CD14-positive monocyte (primary cell): ENCODE data around the gene EFEMP2. TPM values are rescaled to one million over a fixed set of nuclear protein-coding genes. Genes with fewer than 3 reads are reported as not detected.

Experiments used
- DNase-seq, 3 donors: peaks; one replicate each; pipeline ENCODE4 v3.0.0-alpha.2; 2011 to 2022
- H2AFZ ChIP-seq: 2 replicates; pipeline ENCODE4 v1.6.0; 2012; ENCODE audit warnings: mild to moderate bottlenecking, low read depth, low read length, inconsistent platforms; ENCODE audit not compliant: insufficient read depth, poor library complexity, severe bottlenecking
- H3K27ac ChIP-seq, 2 donors: 1 replicate in 1 of 2; 2 replicates in 1 of 2; pipeline ENCODE4 v1.5.1; 2012 to 2013; ENCODE audit warnings: low read length in 2 of 2, control low read depth in 1 of 2, inconsistent platforms in 1 of 2, low read depth in 1 of 2, mild to moderate bottlenecking in 1 of 2
- H3K27me3 ChIP-seq, 2 donors: one replicate each; pipeline versions ENCODE4 v1.6.0 to v1.6.1; 2011 to 2013; ENCODE audit warnings: low read length in 2 of 2; ENCODE audit not compliant: control insufficient read depth in 2 of 2, insufficient read depth in 2 of 2
- H3K36me3 ChIP-seq, 2 donors: replicated peaks in 1 of 2; 1 replicate in 1 of 2; 2 replicates in 1 of 2; pipeline versions ENCODE4 v1.5.1 to v1.6.1; 2012 to 2013; ENCODE audit warnings: low read length in 2 of 2, control low read depth in 1 of 2, inconsistent platforms in 1 of 2, mild to moderate bottlenecking in 1 of 2; ENCODE audit not compliant: insufficient read depth in 2 of 2, control insufficient read depth in 1 of 2
- H3K4me1 ChIP-seq, 2 donors: 1 replicate in 1 of 2; 2 replicates in 1 of 2; pipeline versions ENCODE4 v1.5.1 to v1.6.1; 2012 to 2013; ENCODE audit warnings: low read length in 2 of 2, control low read depth in 1 of 2, inconsistent platforms in 1 of 2, mild to moderate bottlenecking in 1 of 2, moderate library complexity in 1 of 2; ENCODE audit not compliant: insufficient read depth in 2 of 2, control insufficient read depth in 1 of 2
- H3K4me2 ChIP-seq: replicated peaks from 2 replicates; pipeline ENCODE3; 2012; ENCODE audit warnings: low read length, moderate library complexity, mild to moderate bottlenecking; ENCODE audit not compliant: poor library complexity, severe bottlenecking; ENCODE audit errors: extremely low read depth
- H3K4me3 ChIP-seq, 3 experiments: fragments of 200-600 bp in 1 of 3; sonication (generic) in 1 of 3; replicated peaks in 1 of 3; 1 replicate in 2 of 3; 2 replicates in 1 of 3; pipeline ENCODE4 v1.5.1; 2011 to 2013; ENCODE audit warnings: low read length in 3 of 3, mild to moderate bottlenecking in 3 of 3, control low read depth in 2 of 3, low read depth in 2 of 3, inconsistent platforms in 1 of 3, moderate library complexity in 1 of 3
- H3K79me2 ChIP-seq: 2 replicates; pipeline ENCODE4 v1.6.0; 2012; ENCODE audit warnings: mild to moderate bottlenecking, control low read depth, inconsistent platforms, low read length, moderate library complexity; ENCODE audit not compliant: insufficient read depth
- H3K9ac ChIP-seq: 2 replicates; pipeline ENCODE4 v1.6.0; 2017; ENCODE audit warnings: low read length, mild to moderate bottlenecking; ENCODE audit not compliant: insufficient read depth, poor library complexity, severe bottlenecking
- H3K9me3 ChIP-seq, 2 donors: replicated peaks in 1 of 2; 1 replicate in 1 of 2; 2 replicates in 1 of 2; pipeline versions ENCODE4 v1.5.1 to v1.6.1; 2012 to 2013; ENCODE audit warnings: low read length in 2 of 2, control low read depth in 1 of 2; ENCODE audit not compliant: control insufficient read depth in 1 of 2, insufficient read depth in 1 of 2
- H4K20me1 ChIP-seq: 2 replicates; pipeline ENCODE4 v1.6.0; 2012; ENCODE audit warnings: mild to moderate bottlenecking, low read length, control low read depth, moderate library complexity; ENCODE audit not compliant: insufficient read depth
- H3K27ac Mint-ChIP-seq, 7 donors: one replicate each; pipeline ENCODE4 v1.8.0; 2020; ENCODE audit warnings: mild to moderate bottlenecking in 7 of 7, mixed read lengths in 7 of 7, moderate library complexity in 6 of 7, inconsistent platforms in 2 of 7
- H3K27me3 Mint-ChIP-seq, 3 donors: one replicate each; pipeline ENCODE4 v1.8.0; 2021 to 2022; ENCODE audit warnings: low read depth in 3 of 3, mild to moderate bottlenecking in 3 of 3, mixed read lengths in 3 of 3, moderate library complexity in 3 of 3, inconsistent platforms in 1 of 3
- H3K36me3 Mint-ChIP-seq, 2 donors: one replicate each; pipeline ENCODE4 v1.8.0; 2020; ENCODE audit warnings: mixed read lengths in 2 of 2, inconsistent platforms in 1 of 2, mild to moderate bottlenecking in 1 of 2
- H3K4me1 Mint-ChIP-seq: one replicate; pipeline ENCODE4 v1.8.0; 2020; ENCODE audit warnings: mild to moderate bottlenecking, mixed read lengths
- H3K4me3 Mint-ChIP-seq, 2 donors: one replicate each; pipeline ENCODE4 v1.8.0; 2020; ENCODE audit warnings: mild to moderate bottlenecking in 2 of 2, mixed read lengths in 2 of 2, moderate library complexity in 1 of 2
- H3K9me3 Mint-ChIP-seq, 7 donors: one replicate each; pipeline ENCODE4 v1.8.0; 2020 to 2022; ENCODE audit warnings: mixed read lengths in 7 of 7, mild to moderate bottlenecking in 6 of 7, moderate library complexity in 6 of 7, inconsistent platforms in 2 of 7
- WGBS: methylation state at CpG from one replicate; pipeline ENCODE4 v1.1.5; 2013; ENCODE audit warnings: missing lambda C conversion rate; ENCODE audit not compliant: insufficient coverage; 5-methylcytosine and 5-hydroxymethylcytosine counted together
- intact Hi-C, 2 donors: fragments of 100-400 bp; cut with micrococcal nuclease; formaldehyde crosslinking; loops; one replicate each; pipeline versions ENCODE4 v1.15.0 to v1.15.1; 2023
- polyA plus RNA-seq, 3 donors: library from polyadenylated mRNA; depleted of rRNA in 1 of 3; unstranded in 2 of 3; stranded (reverse) in 1 of 3; fragments of 300-500 nt in 2 of 3; fragments of >200 nt in 1 of 3; fragmentation: Illumina TruSeq in 2 of 3; gene quantifications; 1 replicate in 2 of 3; 2 replicates in 1 of 3; pipeline ENCODE4 v1.2.3, GENCODE V29; 2012 to 2021
- TF ChIP-seq, protein P1 (sequence below): fragments of 200-600 bp; IDR thresholded peaks from one replicate; pipeline ENCODE4 v1.8.0; 2022; ENCODE audit warnings: antibody characterized with exemption, mild to moderate bottlenecking

EFEMP2 gene
- polyA plus RNA-seq, 3 donors: 0.44 to 14.7 TPM; not detected in 1

DNA sequence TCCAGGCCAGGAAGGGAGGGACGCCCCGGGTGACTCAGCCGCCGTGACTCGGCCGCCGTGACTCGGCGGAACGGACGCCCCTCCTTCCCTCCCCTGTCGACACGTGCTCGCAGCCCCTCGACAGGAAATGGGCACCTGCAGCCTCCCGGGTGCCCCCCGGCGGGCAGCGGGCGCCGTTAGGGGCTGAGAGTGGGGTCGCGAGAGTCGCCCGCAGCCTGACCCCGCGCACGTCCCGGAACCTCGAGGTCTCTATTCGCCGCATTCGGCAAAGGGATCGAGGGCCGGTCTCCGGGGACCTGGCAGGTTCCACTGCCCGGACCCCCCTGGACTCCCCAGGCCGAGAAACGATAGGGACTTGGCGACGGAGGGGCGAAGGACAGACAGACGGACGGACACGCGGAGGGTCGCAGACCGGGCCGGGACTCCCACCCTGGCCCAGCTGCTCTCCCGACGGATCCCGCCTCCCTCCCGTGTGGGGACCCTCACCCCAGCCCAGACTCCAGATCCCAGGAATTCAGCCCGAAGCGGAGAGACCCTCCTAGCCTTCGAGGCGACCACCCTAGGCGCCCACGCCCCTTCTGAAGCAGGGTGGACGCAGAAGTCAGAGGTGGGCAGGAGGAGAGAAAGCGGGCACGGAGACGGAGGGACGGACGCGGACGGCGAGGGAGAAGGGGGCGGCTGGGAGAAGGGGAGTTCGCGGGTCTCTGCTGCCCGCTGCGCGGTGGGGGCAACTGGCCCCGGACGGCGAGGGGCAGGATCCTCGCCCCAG lies 26.9 kb upstream of the EFEMP2 start:
- no peaks in the 10 kb centered on the region for H3K9me3 Mint-ChIP-seq
- H3K27me3 Mint-ChIP-seq: peaks cover 0 to 5% (median 4%) of the 10 kb centered on the region in 3 donors
- H3K4me1 ChIP-seq: peaks cover 24 to 31% of the 10 kb centered on the region in 2 donors
- H3K36me3 Mint-ChIP-seq: peaks cover 11 to 14% of the 10 kb centered on the region in 2 donors
- no peak overlapping the region for H2AFZ ChIP-seq
- no peaks in the 10 kb centered on the region for H3K9me3 ChIP-seq
- peaks cover 11% of the 10 kb centered on the region for H3K79me2 ChIP-seq
- peak overlapping the region; percentile 36 to 84 for H3K27ac ChIP-seq
- TF ChIP-seq, protein P1, sequence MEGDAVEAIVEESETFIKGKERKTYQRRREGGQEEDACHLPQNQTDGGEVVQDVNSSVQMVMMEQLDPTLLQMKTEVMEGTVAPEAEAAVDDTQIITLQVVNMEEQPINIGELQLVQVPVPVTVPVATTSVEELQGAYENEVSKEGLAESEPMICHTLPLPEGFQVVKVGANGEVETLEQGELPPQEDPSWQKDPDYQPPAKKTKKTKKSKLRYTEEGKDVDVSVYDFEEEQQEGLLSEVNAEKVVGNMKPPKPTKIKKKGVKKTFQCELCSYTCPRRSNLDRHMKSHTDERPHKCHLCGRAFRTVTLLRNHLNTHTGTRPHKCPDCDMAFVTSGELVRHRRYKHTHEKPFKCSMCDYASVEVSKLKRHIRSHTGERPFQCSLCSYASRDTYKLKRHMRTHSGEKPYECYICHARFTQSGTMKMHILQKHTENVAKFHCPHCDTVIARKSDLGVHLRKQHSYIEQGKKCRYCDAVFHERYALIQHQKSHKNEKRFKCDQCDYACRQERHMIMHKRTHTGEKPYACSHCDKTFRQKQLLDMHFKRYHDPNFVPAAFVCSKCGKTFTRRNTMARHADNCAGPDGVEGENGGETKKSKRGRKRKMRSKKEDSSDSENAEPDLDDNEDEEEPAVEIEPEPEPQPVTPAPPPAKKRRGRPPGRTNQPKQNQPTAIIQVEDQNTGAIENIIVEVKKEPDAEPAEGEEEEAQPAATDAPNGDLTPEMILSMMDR: no peak
- DNase-seq: peak; percentile 77 to 88 (median 80)
- peaks cover 5% of the 10 kb centered on the region for H4K20me1 ChIP-seq
- H3K27me3 ChIP-seq: no peaks in the 10 kb centered on the region
- peak overlapping the region; percentile 85 to 86 for H3K4me3 Mint-ChIP-seq
- H3K4me1 Mint-ChIP-seq: peaks cover 16% of the 10 kb centered on the region
- intact Hi-C loops: loop anchor here in 1 of 2 donors (1.0 to 2.0 kb wide), 2 partner anchors 9 to 19 kb away; partner anchors contain the start of genes C11orf68, CCDC85B and DRAP1
- peaks cover 0 to 5% of the 10 kb centered on the region in 2 donors for H3K36me3 ChIP-seq
- H3K4me3 ChIP-seq: peak overlapping the region; percentile 60 to 92 (median 85)
- peak overlapping the region; percentile 86 for H3K9ac ChIP-seq
- WGBS: 3% methylated on average over 71 of the region's 78 CpGs
- peak overlapping the region; percentile 60 to 92 (median 90) for H3K27ac Mint-ChIP-seq
- peak overlapping the region; percentile 96 for H3K4me2 ChIP-seq

DNA sequence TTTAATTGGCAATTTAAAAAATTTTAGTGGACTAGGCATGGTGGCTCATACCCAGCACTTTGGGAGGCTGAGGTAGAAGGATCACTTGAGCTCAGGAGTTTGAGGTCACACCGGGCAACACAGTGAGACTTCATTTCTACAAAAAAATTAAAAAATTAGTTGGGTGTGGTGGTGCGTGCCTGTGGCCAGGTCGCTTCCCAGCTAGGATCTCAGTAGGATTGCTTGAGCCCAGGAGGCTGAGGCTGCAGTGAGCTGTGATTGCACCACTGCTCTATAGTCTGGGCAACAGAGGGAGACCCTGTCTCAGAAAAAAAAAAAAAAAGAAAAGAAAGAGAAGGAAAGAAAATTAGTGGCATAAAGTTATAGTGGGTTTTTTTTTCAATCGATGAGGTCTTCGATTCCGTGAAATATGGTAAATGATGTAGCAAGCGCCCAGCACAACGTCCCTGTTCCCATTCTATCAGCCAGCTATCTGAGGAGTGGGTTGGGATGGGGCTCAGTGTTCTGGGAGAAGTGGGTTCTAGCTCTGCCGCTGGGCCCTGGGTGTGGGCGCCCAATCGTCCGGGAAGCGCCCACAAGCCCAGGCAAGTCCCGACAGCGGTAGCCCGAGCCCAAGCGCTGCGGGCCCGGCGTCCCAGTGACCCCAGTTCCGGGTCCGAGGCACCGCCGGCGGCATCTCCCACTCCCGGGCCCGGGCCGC lies 26.2 kb upstream of the EFEMP2 start:
- Mint-ChIP-seq H3K4me3 (peak overlapping the region; percentile 84 to 86), H3K36me3 (peaks cover 11 to 14% of the 10 kb centered on the region in 2 donors), H3K27ac (peak overlapping the region; percentile 74 to 95 (median 81)), H3K4me1 (peaks cover 23% of the 10 kb centered on the region), H3K9me3 (no peaks in the 10 kb centered on the region), H3K27me3 (peaks cover 0 to 3% (median 3%) of the 10 kb centered on the region in 3 donors)
- 16% methylated on average over 24 of the region's 28 CpGs for WGBS
- H3K9me3 ChIP-seq: no peaks in the 10 kb centered on the region
- H3K4me3 ChIP-seq: peak overlapping the region; percentile 60 to 92 (median 85)
- H2AFZ ChIP-seq: no peak overlapping the region
- peaks cover 11% of the 10 kb centered on the region for H3K79me2 ChIP-seq
- intact Hi-C loops: no loop called here
- peak overlapping the region in 1 of 2 donors; percentile 84 for H3K27ac ChIP-seq
- TF ChIP-seq, protein P1: no peak
- no peaks in the 10 kb centered on the region for H3K27me3 ChIP-seq
- peak overlapping the region; percentile 86 for H3K9ac ChIP-seq
- H3K36me3 ChIP-seq: peaks cover 0 to 5% of the 10 kb centered on the region in 2 donors
- H4K20me1 ChIP-seq: peaks cover 5% of the 10 kb centered on the region
- peaks cover 31 to 39% of the 10 kb centered on the region in 2 donors for H3K4me1 ChIP-seq
- H3K4me2 ChIP-seq: peak overlapping the region; percentile 96
- DNase-seq: no peak
